Fibroblast of pulmonary artery (primary cell): ENCODE results near the gene DAPK1.

Experiments
- DNase-seq: peaks from one replicate; pipeline ENCODE4 v3.0.0-alpha.2; 2010; ENCODE audit warnings: low read depth
- H3K4me3 ChIP-seq: replicated peaks from 2 replicates; pipeline ENCODE4 v1.5.1; 2011; ENCODE audit warnings: low read depth, mild to moderate bottlenecking, control low read depth, low read length, moderate library complexity
- CTCF ChIP-seq: IDR thresholded peaks from 2 replicates; pipeline ENCODE4 v1.5.1; 2011; ENCODE audit warnings: mild to moderate bottlenecking, control low read depth, low read length, inconsistent platforms; ENCODE audit errors: missing control alignments

DAPK1 gene

DNA sequence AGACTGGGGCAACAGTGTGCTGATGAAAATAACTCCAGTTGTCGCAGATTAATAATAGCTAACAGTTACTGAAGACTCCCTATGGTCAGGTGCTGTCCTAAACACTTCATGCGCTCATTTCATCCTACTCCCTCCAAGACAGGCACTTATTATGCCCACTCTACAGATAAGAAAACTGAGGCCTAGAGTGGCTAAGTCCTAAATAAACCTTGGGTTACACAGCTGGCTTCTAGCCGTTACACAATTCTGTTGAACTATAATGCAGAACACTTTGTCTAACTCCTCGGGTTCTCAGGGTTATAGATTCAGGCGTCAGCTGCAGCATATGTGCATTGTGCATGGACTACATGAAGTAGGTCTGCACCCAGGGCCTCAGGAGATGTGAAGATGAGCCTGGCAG lies 103.9 kb downstream of the DAPK1 start:
- H3K4me3 ChIP-seq, result no peak overlapping the region
- no peak for TF ChIP-seq CTCF

DNA sequence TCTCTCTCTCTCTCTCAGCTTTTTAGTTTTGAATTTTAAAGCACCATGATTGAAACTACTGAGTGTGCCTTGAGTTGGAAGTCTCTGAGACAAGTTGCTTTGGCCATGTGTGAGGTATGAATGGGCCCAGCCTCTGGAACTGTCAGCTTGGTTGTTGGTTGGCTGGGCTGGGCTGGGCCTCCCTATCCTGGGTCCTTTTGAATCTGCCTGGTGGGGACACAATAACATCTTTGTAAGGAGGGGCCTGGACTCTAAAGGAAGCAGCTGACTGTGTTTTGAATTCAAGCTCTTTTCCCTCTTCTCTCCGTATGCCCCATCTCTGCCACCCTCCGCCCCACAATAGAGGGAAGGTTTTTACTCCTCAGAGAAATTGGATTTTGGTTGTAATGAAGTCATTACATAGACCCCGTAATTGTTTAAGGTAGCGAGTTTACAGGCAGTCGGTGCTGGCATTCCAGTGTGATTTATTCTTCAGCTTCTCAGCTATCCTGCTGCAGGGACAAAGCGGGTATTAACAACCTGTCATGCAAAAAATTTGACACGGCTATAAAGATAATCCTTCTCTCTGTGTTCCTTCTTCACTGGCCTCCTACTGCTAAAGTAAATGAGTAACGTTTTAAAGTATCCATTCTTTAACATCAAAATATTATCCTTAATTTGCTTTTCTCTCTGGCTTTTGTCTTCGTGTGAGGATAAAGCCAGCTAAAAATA lies 105.4 kb downstream of the DAPK1 start:
- DNase-seq, result no peak
- no peak overlapping the region for H3K4me3 ChIP-seq
- no peak for TF ChIP-seq CTCF

More for the DNA sequence above, 103.9 kb downstream of the DAPK1 start:
- DNase-seq, result no peak

- TF ChIP-seq CTCF, result no peak
Observed at GRCh38 chr9:87603854-87604490, 106.3 kb downstream of the DAPK1 start.

DNA sequence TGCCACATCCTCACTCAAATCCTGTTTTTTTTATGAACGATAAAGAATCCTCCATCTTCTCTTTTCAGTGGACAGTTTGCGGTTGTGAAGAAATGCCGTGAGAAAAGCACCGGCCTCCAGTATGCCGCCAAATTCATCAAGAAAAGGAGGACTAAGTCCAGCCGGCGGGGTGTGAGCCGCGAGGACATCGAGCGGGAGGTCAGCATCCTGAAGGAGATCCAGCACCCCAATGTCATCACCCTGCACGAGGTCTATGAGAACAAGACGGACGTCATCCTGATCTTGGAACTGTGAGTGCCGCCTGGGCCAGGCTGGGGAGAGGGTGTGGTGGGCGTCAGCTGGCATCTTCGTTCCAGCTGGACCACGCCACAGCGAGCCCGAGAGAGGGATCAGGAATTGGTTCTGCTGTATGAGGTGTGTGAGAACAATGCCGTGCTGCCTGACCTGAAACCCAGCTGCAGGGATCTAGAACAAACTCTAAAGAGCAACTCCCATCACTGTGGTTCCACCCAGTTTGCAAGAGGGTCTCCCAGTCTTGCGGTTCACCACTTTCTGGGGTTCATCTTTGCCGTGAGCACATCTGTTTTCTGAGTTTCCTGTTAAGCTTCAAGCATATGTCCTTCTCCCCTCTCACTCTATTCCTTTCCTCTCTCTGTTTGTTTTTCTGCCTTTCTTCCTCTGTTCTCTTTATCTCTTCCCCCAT lies 107.4 kb downstream of the DAPK1 start:
- TF ChIP-seq CTCF, result no peak
- no peak for DNase-seq
- no peak overlapping the region for H3K4me3 ChIP-seq

More at GRCh38 chr9:87603854-87604490, 106.3 kb downstream of the DAPK1 start:
- DNase-seq, result no peak
- no peak overlapping the region for H3K4me3 ChIP-seq

DNA sequence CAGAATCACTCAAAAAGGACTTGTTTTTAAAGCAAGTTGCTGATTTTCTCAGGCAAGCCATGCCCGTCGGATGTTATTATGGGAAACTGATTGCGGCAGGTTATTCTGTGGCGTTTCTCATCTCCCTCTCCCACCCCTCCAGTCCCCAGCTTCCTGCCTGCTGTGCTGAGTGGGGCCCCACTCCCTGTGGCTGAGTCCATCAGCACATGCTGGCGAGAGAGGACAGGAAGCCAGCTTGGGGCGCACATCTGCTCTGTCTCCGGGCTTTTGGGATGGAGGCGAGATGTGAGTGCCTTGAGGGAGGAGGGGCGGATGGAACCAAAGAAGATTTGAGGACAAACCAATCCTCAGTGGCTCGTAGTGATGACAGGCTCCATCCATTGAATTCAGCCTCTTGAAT lies 108.0 kb downstream of the DAPK1 start:
- H3K4me3 ChIP-seq, result no peak overlapping the region
- DNase-seq, result no peak
- no peak for TF ChIP-seq CTCF

DNA sequence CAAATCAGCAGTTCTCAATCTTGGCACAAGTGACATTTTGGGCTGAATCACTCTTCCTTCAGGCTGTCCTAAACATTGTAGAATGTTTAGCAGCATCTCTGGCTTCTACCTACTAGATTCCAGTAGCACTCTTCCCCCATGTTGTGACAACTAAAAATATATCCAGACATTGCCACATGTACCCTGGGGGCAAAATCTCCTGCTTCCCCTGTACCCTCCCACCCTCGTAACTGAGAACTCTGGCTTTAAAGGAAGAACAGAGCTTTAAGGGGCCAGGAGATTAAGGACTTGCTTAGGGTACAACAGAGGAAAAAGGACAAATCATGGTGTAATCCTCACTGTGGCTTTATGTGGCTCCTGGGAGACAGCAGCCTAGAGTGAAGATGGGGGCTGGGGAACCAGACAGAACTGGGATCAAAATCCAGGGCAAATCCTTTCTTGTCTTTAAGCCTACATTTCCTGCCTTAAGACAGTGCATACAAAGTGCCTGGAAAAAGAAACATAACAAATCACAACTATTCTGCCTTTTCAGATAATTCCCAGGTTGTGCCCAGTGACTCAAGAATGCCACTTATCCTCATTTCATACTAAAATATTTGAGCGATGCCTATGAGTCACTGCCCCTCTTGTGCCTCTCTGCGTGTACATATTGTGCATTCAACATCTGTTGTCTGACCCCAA lies 109.3 kb downstream of the DAPK1 start:
- no peak overlapping the region for H3K4me3 ChIP-seq
- TF ChIP-seq CTCF, result no peak
- DNase-seq, result peak; percentile 87
